GM18909 (cell line): ENCODE measurements around the gene MGAT4A.

Experiments used
- ATAC-seq: cut with Tn5 transposase; IDR thresholded peaks from one replicate; pipeline ENCODE4 v1.9.1; 2021; ENCODE audit warnings: mild to moderate bottlenecking; ENCODE audit not compliant: unreplicated experiment, poor library complexity

Gene MGAT4A

GRCh38 chr2:98580656-98581284 is 150.2 kb downstream of the MGAT4A start:
- no peak for ATAC-seq

GRCh38 chr2:98579926-98580325 is 151.0 kb downstream of the MGAT4A start:
- no peak for ATAC-seq

GRCh38 chr2:98578231-98578630 is 152.7 kb downstream of the MGAT4A start:
- ATAC-seq = no peak

- no peak for ATAC-seq
Measured at GRCh38 chr2:98577313-98577712, 153.6 kb downstream of the MGAT4A start.

GRCh38 chr2:98576666-98577312 is 154.1 kb downstream of the MGAT4A start:
- ATAC-seq = no peak

- no peak for ATAC-seq
Measured at GRCh38 chr2:98573426-98573825, 157.5 kb downstream of the MGAT4A start.

GRCh38 chr2:98572676-98573075 is 158.3 kb downstream of the MGAT4A start:
- ATAC-seq = no peak

GRCh38 chr2:98572211-98572610 is 158.7 kb downstream of the MGAT4A start:
- ATAC-seq = no peak

GRCh38 chr2:98571796-98572195 is 159.1 kb downstream of the MGAT4A start:
- ATAC-seq = no peak

GRCh38 chr2:98571121-98571701 is 159.7 kb downstream of the MGAT4A start:
- no peak for ATAC-seq

- no peak for ATAC-seq
Measured at GRCh38 chr2:98570356-98570755, 160.6 kb downstream of the MGAT4A start.

GRCh38 chr2:98569915-98570314 is 161.0 kb downstream of the MGAT4A start:
- no peak for ATAC-seq

GRCh38 chr2:98569197-98569793 is 161.6 kb downstream of the MGAT4A start:
- ATAC-seq = no peak
